Lung (tissue), 12 donors: ENCODE data around the gene INMT. TPM values are rescaled to one million over a fixed set of nuclear protein-coding genes. Genes with fewer than 3 reads are reported as not detected.

Experiments
- ATAC-seq: fragments of 200-7000 bp; cut with Tn5 transposase; one replicate; pipeline ENCODE4 v1.9.1; 2020; ENCODE audit warnings: moderate number of reproducible peaks; ENCODE audit not compliant: insufficient read depth, low FRiP score
- DNase-seq, 3 donors: peaks; one replicate each; pipeline ENCODE4 v3.0.0-alpha.2; 2013 to 2017
- H3K27ac ChIP-seq, 2 donors: one replicate each; pipeline ENCODE4 v1.5.1; 2013; ENCODE audit warnings: mild to moderate bottlenecking in 2 of 2, moderate library complexity in 2 of 2, control low read depth in 1 of 2, inconsistent platforms in 1 of 2, low read depth in 1 of 2, low read length in 1 of 2
- H3K27me3 ChIP-seq, 3 donors: one replicate each; pipeline ENCODE4 v1.5.1; 2013; ENCODE audit warnings: low read length in 2 of 3; ENCODE audit not compliant: control insufficient read depth in 3 of 3, insufficient read depth in 3 of 3
- H3K36me3 ChIP-seq, 4 donors: one replicate each; pipeline ENCODE4 v1.5.1; 2013; ENCODE audit warnings: low read length in 4 of 4, mild to moderate bottlenecking in 1 of 4, moderate library complexity in 1 of 4; ENCODE audit not compliant: control insufficient read depth in 4 of 4, insufficient read depth in 4 of 4
- H3K4me1 ChIP-seq, 5 donors: one replicate each; pipeline ENCODE4 v1.5.1; 2013; ENCODE audit warnings: low read length in 5 of 5, mild to moderate bottlenecking in 2 of 5, moderate library complexity in 1 of 5; ENCODE audit not compliant: control insufficient read depth in 5 of 5, insufficient read depth in 5 of 5
- H3K4me3 ChIP-seq: one replicate; pipeline ENCODE4 v1.5.1; 2013; ENCODE audit warnings: mild to moderate bottlenecking, control low read depth, moderate library complexity
- H3K9ac ChIP-seq, 2 donors: one replicate each; pipeline ENCODE4 v1.5.1; 2013; ENCODE audit warnings: low read length in 2 of 2, control low read depth in 1 of 2; ENCODE audit not compliant: insufficient read depth in 1 of 2
- H3K9me3 ChIP-seq, 4 donors: one replicate each; pipeline ENCODE4 v1.5.1; 2013; ENCODE audit warnings: low read length in 3 of 4, mild to moderate bottlenecking in 1 of 4, moderate library complexity in 1 of 4; ENCODE audit not compliant: control insufficient read depth in 4 of 4, insufficient read depth in 3 of 4
- CTCF ChIP-seq: IDR thresholded peaks from 2 replicates; pipeline ENCODE4 v1.5.1; 2012; ENCODE audit warnings: mild to moderate bottlenecking; ENCODE audit errors: control extremely low read depth, extremely low read depth
- WGBS, 2 donors: extraction: QIAGEN DNeasy Blood & Tissue Kit; methylation state at CpG; one replicate each; pipeline ENCODE4 v1.1.7; 2013; 5-methylcytosine and 5-hydroxymethylcytosine counted together
- polyA plus RNA-seq, 2 donors: library from polyadenylated mRNA; stranded (reverse); fragments of 200-250 nt; gene quantifications; one replicate each; pipeline ENCODE4 v1.2.1, GENCODE V29; 2013
- total RNA-seq, 2 donors: library from RNA; depleted of rRNA in 1 of 2; stranded (reverse); fragments of >200 nt in 1 of 2; gene quantifications; one replicate each; pipeline ENCODE4 v1.2.1, GENCODE V29; 2014 to 2021
- donor health status: control.
- donor health status: control.
- donor health status: Bipolar disorder and iron deficiency.
- donor health status: healthy.
- donor health status: DM: yes; HTN: yes; CAD: no.

Gene INMT
- total and polyA plus RNA-seq, 4 donors = 88.7 to 200 (median 127) TPM

GRCh38 chr7:30800785-30801252 is 48.9 kb downstream of the INMT start:
- Histone ChIP-seq H3K4me3 (no peak overlapping the region), H3K27me3 (no peaks in the 10 kb centered on the region), H3K9ac (no peak overlapping the region), H3K27ac (no peak overlapping the region), H3K36me3 (peaks cover 0 to 32% (median 3%) of the 10 kb centered on the region in 4 donors), H3K9me3 (no peaks in the 10 kb centered on the region), H3K4me1 (peaks cover 0 to 21% (median 7%) of the 10 kb centered on the region in 5 donors)
- 41 to 42% methylated on average over 6 of the region's 6 CpGs for WGBS, 2 donors
- ATAC-seq (peak; percentile 76), DNase-seq (peak; percentile 73 to 89 (median 85))
- peak; percentile 75 for TF ChIP-seq CTCF

- Histone ChIP-seq H3K4me1 (peaks cover 0 to 24% (median 7%) of the 10 kb centered on the region in 5 donors), H3K9ac (no peak overlapping the region), H3K4me3 (no peak overlapping the region), H3K27ac (no peak overlapping the region), H3K27me3 (no peaks in the 10 kb centered on the region), H3K9me3 (no peaks in the 10 kb centered on the region), H3K36me3 (peaks cover 0 to 26% (median 3%) of the 10 kb centered on the region in 4 donors)
- no peak for DNase-seq
- no peak for TF ChIP-seq CTCF
- 93 to 97% methylated on average over 4 of the region's 4 CpGs for WGBS, 2 donors
- ATAC-seq = no peak
These were observed 50.9 kb downstream of the INMT start for GRCh38 chr7:30802812-30803211.

DNA sequence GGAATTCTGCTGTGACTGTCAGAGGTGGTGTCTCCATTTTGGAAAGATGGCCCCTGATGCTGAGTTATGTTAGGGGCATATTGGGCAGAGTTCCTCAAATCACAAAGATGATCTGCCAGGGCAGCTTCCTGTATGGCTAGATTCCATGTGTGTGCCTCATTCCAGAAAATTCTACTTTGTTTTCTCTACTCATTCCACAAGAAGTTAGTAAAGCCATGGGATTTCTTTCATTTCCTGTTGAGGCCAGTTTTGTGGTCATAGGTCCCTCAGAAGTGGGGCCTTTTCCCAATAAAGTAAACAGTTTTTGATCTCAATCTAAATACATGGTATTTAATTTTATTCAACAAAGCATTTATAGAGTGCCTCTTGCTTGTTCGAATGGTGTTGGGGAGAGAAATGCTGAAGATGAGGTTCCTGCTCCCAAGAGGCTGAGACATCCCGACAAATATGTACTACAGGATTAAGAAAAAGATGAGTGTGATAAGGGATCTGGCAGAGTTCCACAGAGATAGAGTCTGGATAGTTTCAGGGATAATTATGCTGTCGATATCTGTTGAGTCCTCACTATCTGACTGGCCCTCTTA is 52.2 kb downstream of the INMT start:
- H3K27ac ChIP-seq = peak overlapping the region in 1 of 2 donors; percentile 69
- no peak for TF ChIP-seq CTCF
- DNase-seq = peak in 2 of 3 donors; percentile 23 to 45
- no peaks in the 10 kb centered on the region for H3K27me3 ChIP-seq
- no peak for ATAC-seq
- H3K4me3 ChIP-seq = no peak overlapping the region
- no peak overlapping the region for H3K9ac ChIP-seq
- no peaks in the 10 kb centered on the region for H3K9me3 ChIP-seq
- H3K36me3 ChIP-seq = peaks cover 0 to 18% (median 3%) of the 10 kb centered on the region in 4 donors
- WGBS, 2 donors = 49 to 68% methylated on average over 3 of the region's 3 CpGs
- H3K4me1 ChIP-seq = peaks cover 0 to 24% (median 7%) of the 10 kb centered on the region in 5 donors
